GM21786 (cell line): Measurements from ENCODE around the gene CLSTN2.

Source experiments
- ATAC-seq: cut with Tn5 transposase; IDR thresholded peaks from one replicate; pipeline ENCODE4 v1.9.1; 2021; ENCODE audit not compliant: unreplicated experiment

Gene CLSTN2

GRCh38 chr3:140472306-140473020 lies 537.5 kb downstream of the CLSTN2 start:
- ATAC-seq = no peak

- ATAC-seq = no peak
Observed at GRCh38 chr3:140487566-140487965, 552.6 kb downstream of the CLSTN2 start.

GRCh38 chr3:140493271-140493670 lies 558.3 kb downstream of the CLSTN2 start:
- no peak for ATAC-seq

GRCh38 chr3:140494970-140495369 lies 560.0 kb downstream of the CLSTN2 start:
- ATAC-seq = no peak

- ATAC-seq = no peak
Observed at GRCh38 chr3:140497331-140497730, 562.3 kb downstream of the CLSTN2 start.

- ATAC-seq = no peak
Observed at GRCh38 chr3:140499114-140499757, 564.3 kb downstream of the CLSTN2 start.

GRCh38 chr3:140500473-140500872 lies 565.5 kb downstream of the CLSTN2 start:
- ATAC-seq = no peak

- ATAC-seq = no peak
Observed at GRCh38 chr3:140501061-140501769, 566.2 kb downstream of the CLSTN2 start.

- no peak for ATAC-seq
Observed at GRCh38 chr3:140501770-140502364, 566.9 kb downstream of the CLSTN2 start.

- ATAC-seq = peak; percentile 87
Observed at GRCh38 chr3:140505213-140505612, 570.2 kb downstream of the CLSTN2 start.

GRCh38 chr3:140505876-140506275 lies 570.9 kb downstream of the CLSTN2 start:
- no peak for ATAC-seq

GRCh38 chr3:140508550-140508949 lies 573.6 kb downstream of the CLSTN2 start:
- ATAC-seq = no peak

- ATAC-seq = no peak
Observed at GRCh38 chr3:140509534-140509933, 574.5 kb downstream of the CLSTN2 start.

- ATAC-seq = no peak
Observed at GRCh38 chr3:140510303-140510861, 575.4 kb downstream of the CLSTN2 start.

- ATAC-seq = no peak
Observed at GRCh38 chr3:140521751-140522445, 586.9 kb downstream of the CLSTN2 start.

- no peak for ATAC-seq
Observed at GRCh38 chr3:140522653-140523380, 587.8 kb downstream of the CLSTN2 start.

GRCh38 chr3:140523600-140523999 lies 588.6 kb downstream of the CLSTN2 start:
- no peak for ATAC-seq

GRCh38 chr3:140527156-140527555 lies 592.2 kb downstream of the CLSTN2 start:
- ATAC-seq = no peak

- no peak for ATAC-seq
Observed at GRCh38 chr3:140529096-140529495, 594.1 kb downstream of the CLSTN2 start.

- no peak for ATAC-seq
Observed at GRCh38 chr3:140529558-140529957, 594.6 kb downstream of the CLSTN2 start.
